GM12878 (cell line): Measurements from ENCODE around the gene RAD9A. TPM values are rescaled to one million over a fixed set of nuclear protein-coding genes. Genes with fewer than 3 reads are reported as not detected.
A peak's percentile ranks its signal among the peaks of the same experiment; 100 is the strongest.

ENCODE experiments used
- BACH1 ChIP-seq: fragments of 450-650 bp; IDR thresholded peaks from 2 replicates; pipeline ENCODE4 v1.6.1; 2017; ENCODE audit warnings: mild to moderate bottlenecking, borderline replicate concordance
- CBFB ChIP-seq: IDR thresholded peaks from 2 replicates; pipeline ENCODE4 v1.6.1; 2016; ENCODE audit warnings: antibody characterized with exemption, low read depth
- CBX3 ChIP-seq: fragments of 200-600 bp; sonication (generic); IDR thresholded peaks from 2 replicates; pipeline ENCODE4 v1.6.1; 2016; ENCODE audit warnings: low read depth, borderline replicate concordance
- E2F8 ChIP-seq: fragments of 450-650 bp; IDR thresholded peaks from 2 replicates; pipeline ENCODE4 v1.6.1; 2018; ENCODE audit warnings: mild to moderate bottlenecking, low read depth, moderate library complexity; ENCODE audit not compliant: partially characterized antibody
- E4F1 ChIP-seq: fragments of 450-650 bp; IDR thresholded peaks from 2 replicates; pipeline ENCODE4 v1.6.1; 2018; ENCODE audit warnings: borderline replicate concordance, mild to moderate bottlenecking; ENCODE audit not compliant: partially characterized antibody
- ELK1 ChIP-seq: IDR thresholded peaks from 2 replicates; pipeline ENCODE4 v1.6.1; 2012; ENCODE audit warnings: low read depth, low read length, improper control_type of control experiment
- GATAD2B ChIP-seq: fragments of 450-650 bp; conservative IDR thresholded peaks from 2 replicates; pipeline ENCODE4 v1.6.1; 2017; ENCODE audit warnings: low read depth, mild to moderate bottlenecking, moderate library complexity
- KLF5 ChIP-seq: fragments of 450-650 bp; IDR thresholded peaks from 2 replicates; pipeline ENCODE4 v1.6.1; 2014; ENCODE audit warnings: mild to moderate bottlenecking; ENCODE audit not compliant: partially characterized antibody
- NFXL1 ChIP-seq: fragments of 450-650 bp; IDR thresholded peaks from 2 replicates; pipeline ENCODE4 v1.6.1; 2017; ENCODE audit warnings: antibody characterized with exemption, mild to moderate bottlenecking, borderline replicate concordance
- NR2C2 ChIP-seq: IDR thresholded peaks from 2 replicates; pipeline ENCODE4 v1.6.1; 2011; ENCODE audit warnings: borderline replicate concordance, low read depth; ENCODE audit not compliant: control insufficient read depth, insufficient read length
- PBX3 ChIP-seq: IDR thresholded peaks from 2 replicates; pipeline ENCODE4 v1.6.1; 2011; ENCODE audit warnings: mild to moderate bottlenecking, low read depth, low read length, moderate library complexity; ENCODE audit not compliant: insufficient replicate concordance
- RELB ChIP-seq: fragments of 450-650 bp; IDR thresholded peaks from 2 replicates; pipeline ENCODE4 v1.6.1; 2017; ENCODE audit warnings: low read depth, mild to moderate bottlenecking, moderate library complexity
- YY1 ChIP-seq: IDR thresholded peaks from 2 replicates; pipeline ENCODE4 v1.6.1; 2011; ENCODE audit warnings: low read depth, mild to moderate bottlenecking, low read length
- ZBTB33 ChIP-seq: fragments of 450-650 bp; IDR thresholded peaks from 2 replicates; pipeline ENCODE4 v1.6.1; 2017; ENCODE audit warnings: mild to moderate bottlenecking
- polyA plus RNA-seq, 11 experiments: library from polyadenylated mRNA; depleted of rRNA in 4 of 11; unstranded in 6 of 11; stranded (reverse) in 5 of 11; fragments of >200 nt; fragmentation: Nextera tagmentation in 4 of 11; fragmentation: Illumina TruSeq in 1 of 11; extraction: Ambion mirVana in 4 of 11; extraction: Trizol in 1 of 11; gene quantifications; 1 replicate in 1 of 11; 2 replicates in 10 of 11; pipeline versions ENCODE4 v1.2.1 to v1.2.3, GENCODE V29; 2011 to 2016; ENCODE audit warnings: inconsistent platforms in 2 of 11, missing spikeins in 2 of 11, low read depth in 1 of 11
- total RNA-seq, 4 experiments: library from RNA; depleted of rRNA in 3 of 4; stranded (reverse); fragments of >200 nt in 3 of 4; fragmentation: Illumina TruSeq in 1 of 4; extraction: Trizol in 1 of 4; gene quantifications; 2 replicates each; pipeline versions ENCODE4 v1.2.1 to v1.2.3, GENCODE V29; 2013 to 2021

The RAD9A gene
- total and polyA plus RNA-seq, 10 of the 15 experiments (the other 5 are each of a cell fraction or from before 2014, with no cell fraction given): 1.1 to 36.2 (median 19.8) TPM

GRCh38 chr11:67428052-67429001 lies 36.5 kb downstream of the RAD9A start, which contains the start of gene RPS6KB2 (continued):
- TF ChIP-seq KLF5: peak; percentile 72
- TF ChIP-seq CBX3: no peak
- TF ChIP-seq E2F8: peak; percentile 75
- TF ChIP-seq NR2C2: no peak
- TF ChIP-seq CBFB: no peak
- TF ChIP-seq PBX3: peak; percentile 89
- TF ChIP-seq YY1: peak; percentile 99
- 0 out of 2 replicates have a peak, but pooled peaks have one; percentile 43 for TF ChIP-seq GATAD2B
- TF ChIP-seq BACH1: peak; percentile 72; the same call in 1 of the 2 replicates
- TF ChIP-seq NFXL1: no peak
- peak; percentile 91 for TF ChIP-seq ELK1
- TF ChIP-seq RELB: peak; percentile 87
- TF ChIP-seq E4F1: peak; percentile 26
- TF ChIP-seq ZBTB33: 0 out of 2 replicates have a peak, but pooled peaks have one; percentile 18
